Astrocyte of the spinal cord (primary cell): ENCODE measurements around the gene MPZL3.

ENCODE experiments used
- DNase-seq: peaks from one replicate; pipeline ENCODE4 v3.0.0; 2011; ENCODE audit warnings: low read depth, low spot score
- H3K4me3 ChIP-seq: 2 replicates; pipeline ENCODE4 v1.5.1; 2011; ENCODE audit warnings: low read depth, mild to moderate bottlenecking, low read length, moderate library complexity
- in situ Hi-C: cut with HindIII; loops from 2 replicates; pipeline ENCODE4 v1.10.0; 2017; ENCODE audit warnings: low sequenced_read_pairs
- TF ChIP-seq, protein P1 (sequence below): IDR thresholded peaks from 2 replicates; pipeline ENCODE4 v1.5.1; 2012; ENCODE audit warnings: low read depth, mild to moderate bottlenecking, low read length, inconsistent platforms

MPZL3 gene

DNA sequence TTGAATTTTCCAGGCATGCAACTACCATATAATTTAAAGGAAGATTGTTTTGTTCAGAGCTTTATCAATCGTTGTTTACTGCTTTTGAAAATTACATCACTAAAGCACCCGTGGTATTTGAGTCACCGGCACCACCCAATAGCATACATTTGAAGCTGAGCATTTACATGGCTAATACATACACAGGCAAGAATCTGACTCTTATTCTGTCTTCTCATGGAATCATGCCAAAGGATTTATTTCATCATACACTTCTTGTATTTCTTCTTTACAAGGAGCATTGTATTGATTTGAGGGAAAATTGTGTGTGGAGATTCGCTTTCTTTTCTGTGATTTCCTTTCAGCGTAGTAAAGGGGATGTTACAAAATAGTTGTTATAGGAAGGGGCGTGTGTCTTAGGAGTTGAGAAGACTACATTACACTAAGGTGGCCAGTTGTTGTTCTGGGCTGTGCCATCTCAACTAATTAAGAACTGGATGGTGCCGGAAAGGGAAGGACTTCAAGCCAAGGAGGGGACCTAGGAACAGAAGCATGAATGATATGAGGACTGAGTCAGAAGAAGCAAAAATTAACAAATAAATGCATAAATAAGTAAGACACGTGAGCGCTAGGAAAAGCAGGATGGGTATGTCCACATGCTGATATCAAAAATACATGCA lies 39.4 kb upstream of the MPZL3 start:
- DNase-seq: no peak
- TF ChIP-seq, protein P1, sequence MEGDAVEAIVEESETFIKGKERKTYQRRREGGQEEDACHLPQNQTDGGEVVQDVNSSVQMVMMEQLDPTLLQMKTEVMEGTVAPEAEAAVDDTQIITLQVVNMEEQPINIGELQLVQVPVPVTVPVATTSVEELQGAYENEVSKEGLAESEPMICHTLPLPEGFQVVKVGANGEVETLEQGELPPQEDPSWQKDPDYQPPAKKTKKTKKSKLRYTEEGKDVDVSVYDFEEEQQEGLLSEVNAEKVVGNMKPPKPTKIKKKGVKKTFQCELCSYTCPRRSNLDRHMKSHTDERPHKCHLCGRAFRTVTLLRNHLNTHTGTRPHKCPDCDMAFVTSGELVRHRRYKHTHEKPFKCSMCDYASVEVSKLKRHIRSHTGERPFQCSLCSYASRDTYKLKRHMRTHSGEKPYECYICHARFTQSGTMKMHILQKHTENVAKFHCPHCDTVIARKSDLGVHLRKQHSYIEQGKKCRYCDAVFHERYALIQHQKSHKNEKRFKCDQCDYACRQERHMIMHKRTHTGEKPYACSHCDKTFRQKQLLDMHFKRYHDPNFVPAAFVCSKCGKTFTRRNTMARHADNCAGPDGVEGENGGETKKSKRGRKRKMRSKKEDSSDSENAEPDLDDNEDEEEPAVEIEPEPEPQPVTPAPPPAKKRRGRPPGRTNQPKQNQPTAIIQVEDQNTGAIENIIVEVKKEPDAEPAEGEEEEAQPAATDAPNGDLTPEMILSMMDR: no peak
- in situ Hi-C loops: no loop called here
- H3K4me3 ChIP-seq: no peak overlapping the region

DNA sequence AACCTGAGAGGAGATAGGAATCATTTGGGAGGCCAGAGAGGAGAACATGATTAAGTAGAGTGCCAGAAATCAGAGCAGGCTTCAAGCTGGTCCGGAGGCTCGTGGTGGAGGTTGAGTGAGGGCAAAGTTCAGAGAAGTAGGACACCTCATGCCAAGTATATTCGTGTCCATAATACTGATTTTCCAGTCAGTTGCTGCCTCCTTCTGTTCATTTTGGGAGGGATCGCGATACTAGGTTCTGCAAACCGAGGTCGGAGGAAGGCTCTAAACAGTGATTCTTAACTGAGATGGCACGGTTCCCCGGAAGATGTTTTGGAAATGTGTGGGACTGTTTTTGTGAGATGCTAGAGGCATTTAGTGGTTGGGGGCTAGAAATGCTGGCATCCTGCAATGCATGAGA lies 38.8 kb upstream of the MPZL3 start:
- in situ Hi-C loops: no loop called here
- no peak overlapping the region for H3K4me3 ChIP-seq
- TF ChIP-seq, protein P1: no peak
- DNase-seq: no peak

DNA sequence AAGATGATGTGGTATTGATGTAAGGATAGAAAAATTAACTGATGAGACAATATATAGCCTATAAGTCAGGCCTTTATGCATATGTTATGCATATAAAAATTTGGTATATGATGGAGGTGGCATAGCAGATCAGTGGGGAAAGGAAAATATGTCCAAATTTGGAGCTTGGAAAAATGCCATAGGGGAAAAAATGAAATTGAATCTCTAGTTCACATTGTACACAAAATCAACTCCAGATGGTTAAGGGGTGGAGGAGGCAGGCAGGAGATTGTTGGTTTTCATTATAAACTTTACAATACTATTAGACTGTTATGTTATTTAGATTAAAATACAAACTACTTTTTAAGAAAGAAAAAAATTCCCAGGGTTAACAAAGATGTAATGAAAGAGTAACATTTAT lies 37.2 kb upstream of the MPZL3 start:
- in situ Hi-C loops: no loop called here
- TF ChIP-seq, protein P1: no peak
- DNase-seq: no peak

DNA sequence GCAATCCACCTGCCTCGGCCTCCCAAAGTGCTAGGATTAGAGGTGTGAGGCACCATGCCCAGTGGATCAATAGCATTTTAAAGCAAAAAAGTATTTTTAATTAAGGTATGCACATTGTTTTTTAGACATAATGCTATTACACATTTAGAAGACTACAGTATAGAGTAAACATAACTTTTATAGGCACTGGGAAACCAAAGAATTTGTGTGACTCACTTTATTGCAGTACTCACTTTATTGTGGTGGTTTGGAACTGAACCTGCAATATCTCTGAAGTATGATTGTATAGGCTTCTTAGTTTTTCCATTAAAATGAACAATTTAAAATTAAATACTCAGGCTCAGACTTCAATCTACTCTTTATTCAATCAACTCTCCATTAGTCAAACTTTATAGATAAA lies 34.8 kb upstream of the MPZL3 start:
- H3K4me3 ChIP-seq: no peak overlapping the region
- peak; percentile 17 for DNase-seq
- in situ Hi-C loops: no loop called here
- TF ChIP-seq, protein P1: no peak

More for the DNA sequence above, 37.2 kb upstream of the MPZL3 start:
- no peak overlapping the region for H3K4me3 ChIP-seq

DNA sequence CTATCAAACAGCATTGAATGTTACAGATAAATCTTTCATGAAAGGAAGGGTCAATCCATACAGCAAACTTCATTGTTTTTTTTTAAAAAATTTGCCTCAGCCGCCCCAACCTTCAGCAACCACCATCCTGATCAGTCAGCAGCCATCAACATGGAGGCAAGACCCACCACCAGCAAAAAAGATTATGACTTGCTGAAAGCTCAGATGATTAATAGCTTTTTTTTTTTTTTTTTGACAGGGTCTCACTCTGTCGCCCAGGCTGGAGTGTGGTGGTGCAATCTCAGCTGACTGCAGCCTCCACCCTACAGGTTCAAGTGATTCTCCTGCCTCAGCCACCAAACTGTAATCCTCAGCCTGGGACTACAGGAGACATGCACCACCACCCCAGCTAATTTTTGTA lies 34.4 kb upstream of the MPZL3 start:
- in situ Hi-C loops: no loop called here
- H3K4me3 ChIP-seq: no peak overlapping the region
- DNase-seq: no peak
- TF ChIP-seq, protein P1: no peak

DNA sequence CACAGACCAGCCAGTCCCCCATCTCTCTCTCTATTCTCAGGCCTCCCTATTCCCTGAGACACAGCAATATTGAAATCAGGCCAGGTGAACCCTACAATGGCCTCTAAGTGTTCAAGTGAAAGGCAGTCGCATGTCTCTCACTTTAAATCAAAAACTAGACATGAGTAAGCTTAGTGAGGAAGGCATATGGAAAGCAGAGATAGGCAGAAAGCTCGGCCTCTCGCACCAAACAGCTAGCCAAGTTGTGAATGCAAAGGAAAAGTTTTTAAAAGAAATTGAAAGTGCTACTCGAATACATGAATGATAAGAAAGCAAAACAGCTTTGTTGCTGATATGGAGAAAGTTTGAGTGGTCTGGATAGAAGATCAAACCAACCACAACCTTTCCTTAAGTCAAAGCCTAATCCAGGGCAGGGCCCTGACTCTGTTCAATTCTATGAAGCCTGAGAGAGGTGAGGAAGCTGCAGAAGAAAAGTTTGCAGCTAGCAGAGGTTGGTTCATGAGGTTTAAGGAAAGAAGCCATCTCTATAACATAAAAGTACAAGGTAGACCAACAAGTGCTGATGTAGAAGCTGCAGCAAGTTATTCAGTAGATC lies 31.7 kb upstream of the MPZL3 start:
- in situ Hi-C loops: no loop called here
- TF ChIP-seq, protein P1: no peak
- no peak overlapping the region for H3K4me3 ChIP-seq
- DNase-seq: no peak
